Upper lobe of left lung (tissue), 6 donors: Measurements from ENCODE around the gene KCNF1. TPM values are rescaled to one million over a fixed set of nuclear protein-coding genes. Genes with fewer than 3 reads are reported as not detected.

ENCODE experiments used
- ATAC-seq, 2 donors: fragments of 200-7000 bp; cut with Tn5 transposase; one replicate each; pipeline ENCODE4 v1.9.1; 2022; ENCODE audit warnings: mild to moderate bottlenecking in 2 of 2, moderate library complexity in 2 of 2; ENCODE audit not compliant: low FRiP score in 2 of 2
- DNase-seq, 2 donors: peaks; one replicate each; pipeline ENCODE4 v3.0.0-alpha.2; 2019 to 2020
- H3K27ac ChIP-seq, 4 donors: fragments of 200-600 bp; sonication (generic); one replicate each; pipeline ENCODE4 v1.5.1; 2016 to 2019
- H3K27me3 ChIP-seq, 4 donors: fragments of 200-600 bp; sonication (generic); one replicate each; pipeline ENCODE4 v1.5.1; 2017 to 2019
- H3K36me3 ChIP-seq, 4 donors: fragments of 200-600 bp; sonication (generic); one replicate each; pipeline ENCODE4 v1.5.1; 2016 to 2019
- H3K4me1 ChIP-seq, 4 donors: fragments of 200-600 bp; sonication (generic); one replicate each; pipeline ENCODE4 v1.5.1; 2018 to 2019
- H3K4me3 ChIP-seq, 4 donors: fragments of 200-600 bp; sonication (generic); one replicate each; pipeline ENCODE4 v1.5.1; 2017 to 2019; ENCODE audit warnings: mild to moderate bottlenecking in 2 of 4, moderate library complexity in 1 of 4
- H3K9me3 ChIP-seq, 4 donors: fragments of 200-600 bp; sonication (generic); one replicate each; pipeline ENCODE4 v1.5.1; 2018 to 2019
- CTCF ChIP-seq, 6 experiments: fragments of 450-650 bp in 4 of 6; fragments of 200-600 bp in 2 of 6; sonication (generic) in 2 of 6; IDR thresholded peaks; one replicate each; pipeline ENCODE4 v1.5.1; 2016 to 2019; ENCODE audit warnings: antibody characterized with exemption in 6 of 6
- EP300 ChIP-seq, 4 donors: sonication (generic); formaldehyde crosslinking; IDR thresholded peaks; one replicate each; pipeline ENCODE4 v1.5.1; 2017; ENCODE audit warnings: antibody characterized with exemption in 4 of 4, control low read depth in 2 of 4
- POLR2A ChIP-seq, 4 donors: fragments of 450-650 bp; IDR thresholded peaks; one replicate each; pipeline ENCODE4 v1.5.1; 2016 to 2017; ENCODE audit warnings: antibody characterized with exemption in 4 of 4, mild to moderate bottlenecking in 2 of 4
- POLR2AphosphoS5 ChIP-seq, 2 donors: sonication (generic); formaldehyde crosslinking; IDR thresholded peaks; one replicate each; pipeline ENCODE4 v1.5.1; 2017; ENCODE audit warnings: antibody characterized with exemption in 2 of 2
- WGBS, 2 donors: methylation state at CpG; one replicate each; pipeline ENCODE4 v1.1.5; 2017 to 2018; 5-methylcytosine and 5-hydroxymethylcytosine counted together
- total RNA-seq, 6 donors: library from RNA; depleted of rRNA in 4 of 6; stranded (reverse); fragments of >200 nt in 4 of 6; gene quantifications; one replicate each; pipeline versions ENCODE4 v1.1.0 to v1.2.1, GENCODE V29; 2016 to 2021
- donor health status: DM: no; HTN: no; CAD: no; lungs with moderate emphysema.
- donor health status: DM: no; HTN: yes; CAD: no; lungs with severe emphysema.

The KCNF1 gene
- total RNA-seq, 6 donors from 2014 or later: 0.15 to 1.1 TPM; not detected in 4

- 30 to 63% methylated on average over 3 to 9 of the region's 9 CpGs for WGBS, 2 donors
These were observed 40.1 kb downstream of the KCNF1 start for GRCh38 chr2:10951558-10952414.

GRCh38 chr2:10954416-10954815 lies 42.7 kb downstream of the KCNF1 start:
- H3K4me1 ChIP-seq: no peaks in the 10 kb centered on the region
- H3K27ac ChIP-seq: no peak overlapping the region
- H3K27me3 ChIP-seq: no peaks in the 10 kb centered on the region
- H3K9me3 ChIP-seq: no peaks in the 10 kb centered on the region
- TF ChIP-seq POLR2A (IDR thresholded peaks at IDR 0.05) (no peak), POLR2AphosphoS5 (IDR thresholded peaks at IDR 0.05) (no peak), CTCF (IDR thresholded peaks at IDR 0.05) (no peak)
- no peak overlapping the region for H3K4me3 ChIP-seq
- no peak for DNase-seq
- no peaks in the 10 kb centered on the region for H3K36me3 ChIP-seq
- ATAC-seq: no peak
- 89 to 100% methylated on average over 2 of the region's 2 CpGs for WGBS, 2 donors

More at GRCh38 chr2:10951558-10952414, 40.1 kb downstream of the KCNF1 start:
- Histone ChIP-seq H3K4me3 (no peak overlapping the region), H3K4me1 (no peaks in the 10 kb centered on the region), H3K27me3 (no peaks in the 10 kb centered on the region), H3K9me3 (no peaks in the 10 kb centered on the region), H3K36me3 (no peaks in the 10 kb centered on the region), H3K27ac (no peak overlapping the region)
- DNase-seq: no peak
- ATAC-seq: no peak
- TF ChIP-seq POLR2AphosphoS5 (IDR thresholded peaks at IDR 0.05): no peak
- TF ChIP-seq EP300 (IDR thresholded peaks at IDR 0.05): no peak
- no peak for TF ChIP-seq POLR2A (IDR thresholded peaks at IDR 0.05)
- no peak for TF ChIP-seq CTCF (IDR thresholded peaks at IDR 0.05)

- 85 to 91% methylated on average over 11 to 12 of the region's 12 CpGs for WGBS, 2 donors
- Histone ChIP-seq H3K27me3 (no peaks in the 10 kb centered on the region), H3K4me3 (no peak overlapping the region), H3K27ac (no peak overlapping the region), H3K9me3 (no peaks in the 10 kb centered on the region), H3K36me3 (no peaks in the 10 kb centered on the region), H3K4me1 (no peaks in the 10 kb centered on the region)
- TF ChIP-seq POLR2AphosphoS5 (IDR thresholded peaks at IDR 0.05) (no peak), POLR2A (IDR thresholded peaks at IDR 0.05) (no peak), EP300 (IDR thresholded peaks at IDR 0.05) (no peak), CTCF (IDR thresholded peaks at IDR 0.05) (no peak)
- ATAC-seq (no peak), DNase-seq (no peak)
These were observed 43.4 kb downstream of the KCNF1 start for GRCh38 chr2:10954856-10955818.

- H3K27ac ChIP-seq: no peak overlapping the region
- H3K27me3 ChIP-seq: no peaks in the 10 kb centered on the region
- no peak for TF ChIP-seq POLR2A (IDR thresholded peaks at IDR 0.05)
- TF ChIP-seq POLR2AphosphoS5 (IDR thresholded peaks at IDR 0.05): no peak
- no peak for TF ChIP-seq EP300 (IDR thresholded peaks at IDR 0.05)
- TF ChIP-seq CTCF (IDR thresholded peaks at IDR 0.05): no peak
- H3K36me3 ChIP-seq: no peaks in the 10 kb centered on the region
- no peak overlapping the region for H3K4me3 ChIP-seq
- DNase-seq (no peak), ATAC-seq (no peak)
- no peaks in the 10 kb centered on the region for H3K9me3 ChIP-seq
- 93 to 98% methylated on average over 16 of the region's 16 CpGs for WGBS, 2 donors
- H3K4me1 ChIP-seq: no peaks in the 10 kb centered on the region
These were observed 44.5 kb downstream of the KCNF1 start for GRCh38 chr2:10956006-10956790.
